Smooth muscle cell (in vitro differentiated cells): ENCODE results near the gene USP12. TPM values are rescaled to one million over a fixed set of nuclear protein-coding genes. Genes with fewer than 3 reads are reported as not detected.

ENCODE experiments used
- DNase-seq: peaks from one replicate; lab custom pipeline; 2025; ENCODE audit not compliant: unreplicated experiment; lab: John Stamatoyannopoulos, UW
- H2AFZ ChIP-seq: fragments of 200-600 bp; sonication (generic); 2 replicates; pipeline ENCODE4 v1.6.0; 2016; ENCODE audit warnings: antibody characterized with exemption, low read depth, mild to moderate bottlenecking
- H3F3A ChIP-seq: fragments of 200-600 bp; sonication (generic); 2 replicates; pipeline ENCODE4 v1.6.0; 2017; ENCODE audit warnings: antibody characterized with exemption, low read depth
- H3K27ac ChIP-seq: fragments of 200-600 bp; sonication (generic); 2 replicates; pipeline ENCODE4 v1.5.1; 2016; ENCODE audit warnings: low read depth, mild to moderate bottlenecking
- H3K27me3 ChIP-seq: fragments of 200-600 bp; sonication (generic); 2 replicates; pipeline ENCODE4 v1.6.1; 2016; ENCODE audit warnings: low read depth, mild to moderate bottlenecking
- H3K36me3 ChIP-seq: fragments of 200-600 bp; sonication (generic); 2 replicates; pipeline ENCODE4 v1.5.1; 2016; ENCODE audit warnings: low read depth
- H3K4me1 ChIP-seq: fragments of 200-600 bp; sonication (generic); 2 replicates; pipeline ENCODE4 v1.5.1; 2016; ENCODE audit warnings: low read depth
- H3K4me2 ChIP-seq: fragments of 200-600 bp; sonication (generic); 2 replicates; pipeline ENCODE4 v1.6.0; 2016; ENCODE audit warnings: mild to moderate bottlenecking
- H3K4me3 ChIP-seq: fragments of 200-600 bp; sonication (generic); 2 replicates; pipeline ENCODE4 v1.5.1; 2016; ENCODE audit warnings: mild to moderate bottlenecking
- H3K79me2 ChIP-seq: fragments of 200-600 bp; sonication (generic); 2 replicates; pipeline ENCODE4 v1.6.0; 2016; ENCODE audit warnings: low read depth, mild to moderate bottlenecking
- H3K9ac ChIP-seq: fragments of 200-600 bp; sonication (generic); 2 replicates; pipeline ENCODE4 v1.6.0; 2016; ENCODE audit warnings: low read depth
- H3K9me3 ChIP-seq: fragments of 200-600 bp; sonication (generic); replicated peaks from 2 replicates; pipeline ENCODE4 v1.5.1; 2016; ENCODE audit warnings: low read depth
- H4K20me1 ChIP-seq: fragments of 200-600 bp; sonication (generic); 2 replicates; pipeline ENCODE4 v1.6.0; 2016; ENCODE audit warnings: low read depth
- WGBS: methylation state at CpG from one replicate; pipeline ENCODE4 v1.1.7; 2016; ENCODE audit warnings: low lambda C conversion rate; 5-methylcytosine and 5-hydroxymethylcytosine counted together
- polyA plus RNA-seq: library from polyadenylated mRNA; unstranded; fragments of >200 nt; fragmentation: Nextera tagmentation; extraction: Ambion mirVana; gene quantifications from 2 replicates; pipeline ENCODE4 v1.2.1, GENCODE V29; 2016
- total RNA-seq: library from RNA; depleted of rRNA; stranded (reverse); fragments of >200 nt; gene quantifications from 2 replicates; pipeline ENCODE4 v1.2.3, GENCODE V29; 2014
- TF ChIP-seq, protein P1 (sequence below): fragments of 200-600 bp; sonication (generic); IDR thresholded peaks from 2 replicates; pipeline ENCODE4 v1.5.1; 2017; ENCODE audit warnings: borderline replicate concordance, mild to moderate bottlenecking, antibody characterized with exemption; ENCODE audit not compliant: insufficient read depth, poor library complexity, severe bottlenecking

The USP12 gene
- total and polyA plus RNA-seq, 2 experiments from 2014 or later = 11.3 to 19.9 TPM

DNA sequence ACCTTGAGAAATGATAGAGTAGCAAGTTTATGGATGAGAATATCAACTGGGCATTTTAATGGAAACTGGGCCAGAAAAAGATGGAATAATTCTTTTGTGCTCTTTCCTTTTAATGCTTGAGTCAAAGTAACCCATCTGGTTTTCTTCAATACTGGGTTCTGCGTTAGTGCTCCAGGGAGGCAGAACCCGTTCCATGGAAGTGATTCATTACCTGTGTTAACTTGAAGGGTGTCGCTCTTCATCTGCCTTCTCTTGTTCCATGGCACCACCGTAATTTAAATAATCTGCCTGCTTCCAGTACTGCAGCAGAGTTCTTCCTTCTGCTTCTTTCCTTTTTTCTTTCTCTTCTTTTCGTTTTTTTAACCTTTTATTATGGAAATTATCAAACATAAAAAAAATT is 14.7 kb upstream of the USP12 start:
- H3K79me2 ChIP-seq = no peaks in the 10 kb centered on the region
- H3K27me3 ChIP-seq = no peaks in the 10 kb centered on the region
- no peak for DNase-seq
- H3K36me3 ChIP-seq = no peaks in the 10 kb centered on the region
- no peak overlapping the region for H3K4me3 ChIP-seq
- no peaks in the 10 kb centered on the region for H3K9me3 ChIP-seq
- no peaks in the 10 kb centered on the region for H4K20me1 ChIP-seq
- WGBS = 51% methylated on average over 5 of the region's 5 CpGs
- H3F3A ChIP-seq = peaks cover 3% of the 10 kb centered on the region
- no peak overlapping the region for H2AFZ ChIP-seq
- TF ChIP-seq, protein P1, sequence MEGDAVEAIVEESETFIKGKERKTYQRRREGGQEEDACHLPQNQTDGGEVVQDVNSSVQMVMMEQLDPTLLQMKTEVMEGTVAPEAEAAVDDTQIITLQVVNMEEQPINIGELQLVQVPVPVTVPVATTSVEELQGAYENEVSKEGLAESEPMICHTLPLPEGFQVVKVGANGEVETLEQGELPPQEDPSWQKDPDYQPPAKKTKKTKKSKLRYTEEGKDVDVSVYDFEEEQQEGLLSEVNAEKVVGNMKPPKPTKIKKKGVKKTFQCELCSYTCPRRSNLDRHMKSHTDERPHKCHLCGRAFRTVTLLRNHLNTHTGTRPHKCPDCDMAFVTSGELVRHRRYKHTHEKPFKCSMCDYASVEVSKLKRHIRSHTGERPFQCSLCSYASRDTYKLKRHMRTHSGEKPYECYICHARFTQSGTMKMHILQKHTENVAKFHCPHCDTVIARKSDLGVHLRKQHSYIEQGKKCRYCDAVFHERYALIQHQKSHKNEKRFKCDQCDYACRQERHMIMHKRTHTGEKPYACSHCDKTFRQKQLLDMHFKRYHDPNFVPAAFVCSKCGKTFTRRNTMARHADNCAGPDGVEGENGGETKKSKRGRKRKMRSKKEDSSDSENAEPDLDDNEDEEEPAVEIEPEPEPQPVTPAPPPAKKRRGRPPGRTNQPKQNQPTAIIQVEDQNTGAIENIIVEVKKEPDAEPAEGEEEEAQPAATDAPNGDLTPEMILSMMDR = no peak
- peaks cover 3% of the 10 kb centered on the region for H3K4me1 ChIP-seq
- peak overlapping the region; percentile 12 for H3K27ac ChIP-seq
- H3K4me2 ChIP-seq = no peak overlapping the region
- no peak overlapping the region for H3K9ac ChIP-seq

DNA sequence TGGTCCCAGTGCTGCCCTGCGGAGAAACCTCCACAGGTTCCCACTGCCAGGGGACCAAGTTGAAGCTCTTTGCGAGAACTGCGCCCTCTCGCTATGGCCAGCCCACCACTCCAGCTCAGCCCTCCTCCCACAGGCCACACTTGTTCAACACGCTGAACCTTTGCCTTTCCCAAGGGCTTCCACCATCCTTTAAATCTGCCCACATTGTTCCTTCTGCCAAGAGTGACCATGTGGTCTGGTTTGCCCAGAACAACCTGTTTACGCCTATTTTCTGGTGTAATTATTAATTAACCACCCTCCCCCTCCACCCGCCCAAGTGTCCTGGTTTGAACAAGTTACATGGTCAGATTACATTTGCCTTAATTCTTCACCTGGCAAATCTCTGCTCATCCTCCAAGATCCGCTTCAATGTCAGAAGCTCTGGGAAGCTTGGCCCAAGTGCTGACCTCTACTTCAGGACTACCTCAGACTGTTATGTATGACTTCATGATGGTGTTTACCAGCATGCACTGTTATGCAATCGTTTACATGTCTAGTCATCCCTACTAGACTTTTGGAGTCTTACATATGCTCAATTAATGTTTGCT is 12.0 kb upstream of the USP12 start:
- 84% methylated on average over 9 of the region's 9 CpGs for WGBS
- H3K79me2 ChIP-seq = no peaks in the 10 kb centered on the region
- H4K20me1 ChIP-seq = no peaks in the 10 kb centered on the region
- H3K9ac ChIP-seq = no peak overlapping the region
- H3K27me3 ChIP-seq = no peaks in the 10 kb centered on the region
- no peak for DNase-seq
- peaks cover 3% of the 10 kb centered on the region for H3F3A ChIP-seq
- H3K36me3 ChIP-seq = no peaks in the 10 kb centered on the region
- H3K4me3 ChIP-seq = no peak overlapping the region
- peaks cover 3% of the 10 kb centered on the region for H3K4me1 ChIP-seq
- TF ChIP-seq, protein P1 = no peak
- no peaks in the 10 kb centered on the region for H3K9me3 ChIP-seq
- H3K27ac ChIP-seq = peak overlapping the region; percentile 34
- no peak overlapping the region for H3K4me2 ChIP-seq
- no peak overlapping the region for H2AFZ ChIP-seq

DNA sequence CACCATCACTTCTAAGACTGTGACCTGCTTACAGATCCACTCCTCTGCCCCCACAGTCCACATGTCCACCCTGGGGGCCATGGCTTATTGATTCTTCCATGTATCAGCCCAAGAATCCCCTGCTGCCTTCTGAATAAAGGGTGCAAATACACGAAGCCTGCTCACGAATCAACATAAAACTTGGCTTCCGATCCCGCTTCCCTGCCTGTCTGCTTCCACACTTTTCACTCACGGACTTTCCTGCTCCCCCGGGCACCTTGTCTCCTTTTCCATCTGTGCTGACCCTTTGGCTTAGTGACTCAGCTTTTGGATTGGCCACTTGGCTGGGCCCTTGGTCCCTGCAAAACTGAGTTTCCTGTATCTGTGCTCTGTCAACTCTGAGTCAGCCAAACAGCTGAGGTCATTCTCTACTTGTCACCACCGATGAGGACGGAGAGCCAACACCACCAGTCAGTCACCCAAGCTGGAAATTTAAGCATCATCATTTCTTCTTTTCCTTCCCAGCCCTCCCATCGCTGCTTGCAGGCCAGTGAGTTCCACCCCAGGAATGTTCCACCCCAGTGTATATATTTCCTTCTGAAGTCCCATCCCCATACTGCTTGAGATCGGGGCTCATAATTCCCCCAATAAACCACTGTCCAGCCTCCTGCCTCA is 11.4 kb upstream of the USP12 start:
- Histone ChIP-seq H3K4me1 (peaks cover 3% of the 10 kb centered on the region), H4K20me1 (no peaks in the 10 kb centered on the region), H3K27me3 (no peaks in the 10 kb centered on the region), H3K27ac (peak overlapping the region; percentile 81), H3K9ac (peak overlapping the region; percentile 57), H3K79me2 (no peaks in the 10 kb centered on the region), H3K36me3 (no peaks in the 10 kb centered on the region), H3K4me3 (no peak overlapping the region), H3K9me3 (no peaks in the 10 kb centered on the region), H2AFZ (peak overlapping the region; percentile 32), H3K4me2 (peak overlapping the region; percentile 68), H3F3A (peaks cover 3% of the 10 kb centered on the region)
- TF ChIP-seq, protein P1 = no peak
- no peak for DNase-seq
- 15% methylated on average over 10 of the region's 10 CpGs for WGBS

DNA sequence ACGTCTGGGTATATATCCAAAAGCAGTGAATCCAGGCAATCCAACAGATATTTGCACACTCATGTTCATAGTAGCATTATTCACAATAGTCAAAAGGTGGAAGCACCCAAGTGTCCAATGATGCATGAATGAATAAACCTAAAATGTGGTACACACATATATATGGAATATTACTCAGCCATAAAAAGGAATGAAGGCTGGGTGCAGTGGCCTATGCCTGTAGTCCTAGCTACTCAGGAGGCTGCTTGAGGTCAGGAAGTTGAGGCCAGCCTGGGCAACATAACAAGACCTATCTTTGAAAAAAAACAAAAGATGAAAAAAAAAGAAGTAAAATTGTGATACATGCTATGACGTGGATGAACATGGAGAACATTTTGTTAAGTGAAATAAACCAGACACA is 10.4 kb upstream of the USP12 start:
- H2AFZ ChIP-seq = no peak overlapping the region
- H3K27ac ChIP-seq = no peak overlapping the region
- no peak for DNase-seq
- H3K9ac ChIP-seq = no peak overlapping the region
- no peaks in the 10 kb centered on the region for H4K20me1 ChIP-seq
- no peak overlapping the region for H3K4me2 ChIP-seq
- H3K4me3 ChIP-seq = no peak overlapping the region
- H3F3A ChIP-seq = peaks cover 3% of the 10 kb centered on the region
- no peaks in the 10 kb centered on the region for H3K27me3 ChIP-seq
- 97% methylated on average over 2 of the region's 2 CpGs for WGBS
- H3K4me1 ChIP-seq = peaks cover 3% of the 10 kb centered on the region
- TF ChIP-seq, protein P1 = no peak
- no peaks in the 10 kb centered on the region for H3K36me3 ChIP-seq
- no peaks in the 10 kb centered on the region for H3K79me2 ChIP-seq
- H3K9me3 ChIP-seq = no peaks in the 10 kb centered on the region
